AG09319 (cell line): ENCODE measurements around the gene USP13.

Source experiments
- DNase-seq: peaks from one replicate; pipeline ENCODE4 v3.0.0-alpha.2; 2010; ENCODE audit warnings: low read depth; ENCODE audit errors: extremely low read depth
- CTCF ChIP-seq: IDR thresholded peaks from 2 replicates; pipeline ENCODE4 v1.5.1; 2011; ENCODE audit warnings: low read depth, mild to moderate bottlenecking, inconsistent platforms, low read length, moderate library complexity

USP13 gene

DNA sequence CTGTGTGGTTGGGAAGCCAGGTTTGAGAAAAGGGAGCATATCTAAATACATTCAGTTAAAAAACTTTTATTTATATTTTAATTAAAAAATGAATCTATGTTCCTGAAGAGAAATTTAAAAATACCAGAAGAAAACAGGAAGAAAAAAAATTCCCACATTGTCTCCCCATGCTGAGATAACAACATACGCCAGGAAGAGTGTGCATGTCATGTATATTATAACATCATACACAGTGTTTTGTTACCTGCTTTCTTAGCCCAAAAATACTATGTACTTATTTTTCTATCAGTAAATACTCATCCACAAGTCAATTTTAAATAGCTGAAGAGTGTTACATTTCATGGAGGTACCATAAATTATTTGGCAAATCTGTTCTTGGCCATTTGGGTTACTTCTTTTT is 18.5 kb downstream of the USP13 start:
- no peak for TF ChIP-seq CTCF
- DNase-seq = no peak

DNA sequence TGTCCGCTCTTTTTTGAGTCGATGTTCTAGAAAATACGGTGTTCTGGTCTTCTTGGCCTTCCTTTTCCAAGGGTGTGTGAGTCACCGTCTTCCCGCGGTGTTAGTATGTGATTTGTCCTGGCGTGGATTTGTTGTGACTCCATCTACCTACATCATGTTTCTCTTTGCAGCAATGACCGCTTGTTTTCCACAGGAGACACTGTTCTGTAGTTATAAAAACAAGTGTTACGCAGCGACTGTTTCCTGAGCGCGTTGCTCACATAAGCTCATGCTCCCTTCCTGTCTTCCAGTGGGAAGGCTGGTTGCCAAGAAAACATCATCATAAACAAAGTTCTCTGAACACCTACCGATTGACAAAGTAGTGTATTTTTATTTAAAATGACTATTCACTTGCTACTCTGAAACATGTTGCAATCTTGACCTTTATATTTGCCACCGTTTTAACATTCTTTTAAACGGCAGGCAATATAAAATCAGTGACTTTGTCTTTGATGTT is 19.0 kb downstream of the USP13 start:
- no peak for TF ChIP-seq CTCF
- no peak for DNase-seq

DNA sequence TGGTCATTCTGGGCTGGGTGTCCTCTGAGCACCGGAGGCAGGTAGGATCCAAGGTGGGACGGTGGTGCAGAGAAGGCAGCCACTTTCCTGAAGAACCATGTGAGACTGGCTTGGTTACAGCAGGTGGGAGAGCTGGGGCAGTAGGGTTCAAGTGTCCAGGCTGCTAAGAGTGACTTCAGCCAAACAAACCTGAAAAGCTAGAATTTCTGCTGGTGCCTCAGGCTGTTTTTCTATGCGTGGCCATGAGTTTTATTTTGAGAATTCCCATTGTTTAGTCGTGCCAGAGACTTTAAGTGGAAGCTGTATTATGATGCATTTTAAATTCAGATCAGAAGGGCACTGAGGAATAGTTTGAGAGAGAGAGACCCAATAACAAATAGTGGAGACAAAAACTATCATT is 20.1 kb downstream of the USP13 start:
- no peak for TF ChIP-seq CTCF
- no peak for DNase-seq

GRCh38 chr3:179673523-179673922 is 20.7 kb downstream of the USP13 start:
- TF ChIP-seq CTCF = no peak
- no peak for DNase-seq

DNA sequence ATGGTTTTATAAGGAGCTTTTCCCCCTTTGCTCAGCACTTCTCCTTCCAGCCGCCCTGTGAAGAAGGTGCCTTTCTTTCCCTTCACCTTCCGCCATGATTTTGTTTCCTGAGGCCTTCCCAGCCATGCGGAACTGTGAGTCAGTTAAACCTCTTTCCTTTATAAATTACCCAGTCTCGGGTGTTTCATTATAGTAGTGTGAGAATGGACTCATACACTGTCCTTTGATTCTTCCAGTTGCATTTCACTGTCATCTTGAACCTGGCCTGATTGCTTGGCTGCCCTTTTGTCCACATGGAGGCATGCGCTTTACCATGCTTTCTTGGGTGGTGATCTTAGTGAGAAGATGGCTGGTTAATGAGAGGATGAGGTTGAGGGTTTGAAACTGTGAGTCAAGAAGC is 23.2 kb downstream of the USP13 start:
- TF ChIP-seq CTCF = no peak

DNA sequence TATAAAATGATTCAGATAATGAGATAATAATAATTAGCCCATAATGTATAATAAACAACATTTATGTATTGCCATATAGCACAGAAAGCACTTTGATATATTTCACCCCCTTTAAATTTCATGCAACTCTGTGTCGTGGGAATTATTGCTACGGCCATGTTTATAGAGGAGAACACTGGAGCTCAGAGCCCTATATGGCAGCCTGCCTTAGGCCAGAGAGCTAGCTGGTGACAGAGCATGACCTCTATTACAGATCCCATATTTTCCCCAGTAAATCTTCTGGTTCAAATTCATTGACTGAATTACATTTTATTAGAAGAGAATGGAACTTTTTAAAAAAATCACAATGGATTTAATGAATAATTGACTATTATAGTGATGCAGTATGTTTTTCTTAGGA is 25.0 kb downstream of the USP13 start:
- TF ChIP-seq CTCF = no peak
- no peak for DNase-seq

More for the DNA sequence above, 23.2 kb downstream of the USP13 start:
- no peak for DNase-seq

GRCh38 chr3:179681492-179682263 is 28.8 kb downstream of the USP13 start:
- DNase-seq = no peak
- TF ChIP-seq CTCF = no peak
